ENCODE measurements around the gene GLS.

The GLS gene

GRCh38 chr2:190837952-190838361 is 42.7 kb upstream of the GLS start:
- TF ChIP-seq CTCF (IDR thresholded peaks at IDR 0.05; ENCODE audit: insufficient read depth, low read length): no peak
- no peak for DNase-seq (ENCODE audit: low read depth in 1 of 2, low spot score in 1 of 2)
- Histone ChIP-seq H3K27me3 (ENCODE audit: insufficient read depth, poor library complexity, severe bottlenecking) (no peaks in the 10 kb centered on the region), H3K4me3 (replicated peaks; ENCODE audit: insufficient read depth, low read length) (no peak overlapping the region), H3K27ac (replicated peaks) (no peak overlapping the region)

- Histone ChIP-seq H3K27me3 (ENCODE audit: insufficient read depth, poor library complexity, severe bottlenecking) (no peaks in the 10 kb centered on the region), H3K27ac (replicated peaks) (no peak overlapping the region), H3K4me3 (replicated peaks; ENCODE audit: insufficient read depth, low read length) (no peak overlapping the region)
- no peak for TF ChIP-seq CTCF (IDR thresholded peaks at IDR 0.05; ENCODE audit: insufficient read depth, low read length)
- TF ChIP-seq POLR2AphosphoS5 (IDR thresholded peaks at IDR 0.05; ENCODE audit: low read depth): no peak
- no peak for TF ChIP-seq REST (IDR thresholded peaks at IDR 0.05; ENCODE audit: insufficient replicate concordance, low read depth)
- no peak for TF ChIP-seq GABPA (IDR thresholded peaks at IDR 0.05; ENCODE audit: low read depth)
- TF ChIP-seq SPI1 (IDR thresholded peaks at IDR 0.05; ENCODE audit: borderline replicate concordance, low read depth): no peak
- no peak for DNase-seq (ENCODE audit: low read depth in 1 of 2, low spot score in 1 of 2)
Measured at GRCh38 chr2:190838492-190838910, 42.1 kb upstream of the GLS start.

- Histone ChIP-seq H3K4me3 (replicated peaks; ENCODE audit: insufficient read depth, low read length) (no peak overlapping the region), H3K27me3 (ENCODE audit: insufficient read depth, poor library complexity, severe bottlenecking) (no peaks in the 10 kb centered on the region), H3K27ac (replicated peaks) (no peak overlapping the region)
- no peak for TF ChIP-seq CTCF (IDR thresholded peaks at IDR 0.05; ENCODE audit: insufficient read depth, low read length)
- TF ChIP-seq GABPA (IDR thresholded peaks at IDR 0.05; ENCODE audit: low read depth): no peak
- no peak for TF ChIP-seq POLR2AphosphoS5 (IDR thresholded peaks at IDR 0.05; ENCODE audit: low read depth)
- TF ChIP-seq REST (IDR thresholded peaks at IDR 0.05; ENCODE audit: insufficient replicate concordance, low read depth): no peak
- no peak for TF ChIP-seq SPI1 (IDR thresholded peaks at IDR 0.05; ENCODE audit: borderline replicate concordance, low read depth)
- no peak for DNase-seq (ENCODE audit: low read depth in 1 of 2, low spot score in 1 of 2)
Measured at GRCh38 chr2:190840569-190841172, 40.0 kb upstream of the GLS start.
